ENCODE data around the gene PDX1.

GRCh38 chr13:27921421-27921960 is 1.7 kb downstream of the PDX1 start:
- TF ChIP-seq CTCF (IDR thresholded peaks at IDR 0.05) (no peak), POLR2A (IDR thresholded peaks at IDR 0.05) (no peak)
